ENCODE measurements around the gene ZMYND8.
"Not testable (repeated sequence)": the region's sequence is repeated elsewhere in the genome, so short reads cannot be mapped to it uniquely, and the experiment has no call there.

ZMYND8 gene

DNA sequence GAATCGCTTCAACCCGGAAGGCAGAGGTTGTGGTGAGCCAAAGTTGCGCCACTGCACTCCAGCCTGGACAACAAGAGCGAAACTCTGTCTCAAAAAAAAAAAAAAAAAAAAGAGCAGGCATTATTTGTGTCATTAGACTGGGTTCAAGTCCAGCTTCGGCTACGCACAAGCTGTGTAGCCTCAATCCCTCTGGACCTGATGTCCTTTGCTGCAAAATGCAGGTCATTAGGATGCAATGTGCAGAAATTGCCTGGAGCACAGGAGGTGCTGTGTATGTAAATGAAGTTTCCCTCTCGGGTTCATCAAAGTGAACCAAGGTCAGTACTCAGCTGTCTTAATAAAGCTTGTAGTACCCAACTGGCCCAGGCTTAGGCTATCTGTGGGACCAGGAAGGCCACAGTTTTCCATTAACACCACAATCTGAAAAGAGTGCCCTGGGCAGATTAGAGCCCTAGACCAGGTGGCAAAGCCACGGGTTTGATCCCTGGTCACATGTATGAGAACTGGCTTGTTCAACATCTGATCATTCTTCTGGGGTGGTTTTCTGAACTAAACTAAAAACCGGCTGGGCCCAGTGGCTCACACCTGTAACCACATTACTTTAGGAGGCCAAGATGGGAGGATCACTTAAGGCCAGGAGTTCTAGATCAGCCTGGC, 155.3 kb downstream of the ZMYND8 start:
- peak in 1 of 2 experiments; percentile 23 for DNase-seq

DNA sequence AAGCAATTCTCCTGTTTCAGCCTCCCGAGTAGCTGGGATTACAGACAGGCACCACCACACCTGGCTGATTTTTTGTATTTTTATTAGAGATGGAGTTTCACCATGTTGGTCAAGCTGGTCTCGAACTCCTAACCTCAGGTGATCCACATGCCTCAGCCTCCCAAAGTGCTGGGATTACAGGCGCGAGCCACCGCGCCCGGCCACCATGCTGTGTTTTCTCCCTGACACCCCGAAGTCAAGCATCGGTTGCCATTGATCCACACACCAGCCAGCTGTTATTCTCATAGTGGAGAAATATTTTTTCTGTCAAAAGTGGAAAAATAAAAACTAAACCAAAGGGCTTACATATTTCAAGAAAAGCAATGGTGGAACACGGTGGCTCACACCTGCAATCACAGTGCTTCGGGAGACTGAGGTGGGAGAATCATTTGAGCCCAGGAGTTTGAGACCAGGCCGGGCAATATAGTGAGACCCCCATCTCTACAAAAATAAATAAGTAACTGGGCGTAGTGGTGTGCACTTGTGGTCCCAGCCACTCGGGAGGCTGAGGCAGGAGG, 157.4 kb downstream of the ZMYND8 start:
- no peak for DNase-seq

DNA sequence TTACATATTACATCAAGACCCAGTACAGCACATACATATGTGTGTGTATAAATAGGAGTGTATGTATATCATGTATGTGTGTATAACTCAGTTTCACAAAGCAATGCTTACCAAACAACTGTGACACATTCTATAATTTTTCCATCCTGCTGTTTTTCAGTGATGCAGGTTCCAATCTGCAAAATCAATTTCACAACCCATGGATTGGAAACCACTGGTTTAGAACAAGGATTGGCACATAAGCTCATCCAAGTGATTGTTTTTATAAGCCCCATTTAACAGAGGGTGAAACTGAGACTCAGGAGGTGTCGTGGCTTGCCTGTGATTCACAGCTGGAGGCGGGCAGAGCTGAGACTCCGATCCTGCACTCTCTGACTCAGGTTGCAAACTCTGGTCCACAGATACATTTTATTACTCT, 158.2 kb downstream of the ZMYND8 start:
- DNase-seq, result no peak

- peak; percentile 52 to 89 for DNase-seq
These were observed 160.1 kb downstream of the ZMYND8 start for GRCh38 chr20:47196091-47197081.

GRCh38 chr20:47195573-47195972, 160.9 kb downstream of the ZMYND8 start:
- no peak for DNase-seq

GRCh38 chr20:47191956-47192355, 164.5 kb downstream of the ZMYND8 start:
- no peak for DNase-seq

DNA sequence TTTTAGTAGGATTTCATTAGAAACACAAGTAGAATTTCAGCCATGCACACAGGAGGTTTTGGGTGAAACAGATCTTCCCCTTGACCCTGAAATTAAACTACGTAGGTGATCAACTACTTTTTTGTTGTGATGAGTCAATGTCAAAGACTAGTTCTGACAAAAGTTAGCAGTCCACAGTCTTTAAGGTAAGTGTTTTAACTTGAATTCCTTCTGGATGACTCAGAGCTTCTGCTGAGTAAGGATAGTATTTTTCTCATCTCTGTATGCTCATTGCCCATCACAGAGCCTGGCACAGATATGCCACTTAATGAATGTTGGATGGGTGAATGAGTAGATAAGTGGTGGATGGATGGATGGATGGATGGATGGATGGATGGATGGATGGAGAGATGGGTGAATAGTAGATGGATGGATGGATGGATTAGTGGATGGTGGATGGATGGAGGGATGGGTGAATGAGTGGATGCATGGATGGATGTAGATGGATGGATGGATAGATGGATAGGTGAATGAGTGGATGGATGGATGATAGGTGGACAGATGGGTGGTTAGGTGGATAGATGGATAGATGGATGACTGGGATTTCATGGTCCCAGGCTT, 165.3 kb downstream of the ZMYND8 start:
- DNase-seq, result no peak

DNA sequence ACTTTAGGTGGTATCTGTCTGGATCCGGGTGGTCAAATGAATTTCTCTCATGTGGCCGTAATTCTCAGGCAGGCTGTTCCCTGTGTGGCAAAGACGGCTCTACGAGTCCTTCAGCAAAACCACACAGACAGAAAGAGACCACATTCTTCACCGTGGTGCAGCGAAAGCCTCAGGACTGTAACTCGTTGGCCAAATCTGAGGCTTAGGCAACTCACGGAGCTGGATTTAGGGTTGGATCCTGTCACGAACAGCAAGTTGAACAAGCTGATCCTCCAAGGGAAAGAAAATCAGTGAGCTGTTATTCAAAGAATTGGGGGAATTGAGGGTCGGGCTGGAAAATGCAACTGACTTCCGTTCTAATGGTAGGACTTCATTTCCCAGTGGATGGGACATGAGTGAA, 167.4 kb downstream of the ZMYND8 start:
- DNase-seq, result no peak

- DNase-seq, result no peak
These were observed 168.0 kb downstream of the ZMYND8 start for GRCh38 chr20:47188540-47188939.

DNA sequence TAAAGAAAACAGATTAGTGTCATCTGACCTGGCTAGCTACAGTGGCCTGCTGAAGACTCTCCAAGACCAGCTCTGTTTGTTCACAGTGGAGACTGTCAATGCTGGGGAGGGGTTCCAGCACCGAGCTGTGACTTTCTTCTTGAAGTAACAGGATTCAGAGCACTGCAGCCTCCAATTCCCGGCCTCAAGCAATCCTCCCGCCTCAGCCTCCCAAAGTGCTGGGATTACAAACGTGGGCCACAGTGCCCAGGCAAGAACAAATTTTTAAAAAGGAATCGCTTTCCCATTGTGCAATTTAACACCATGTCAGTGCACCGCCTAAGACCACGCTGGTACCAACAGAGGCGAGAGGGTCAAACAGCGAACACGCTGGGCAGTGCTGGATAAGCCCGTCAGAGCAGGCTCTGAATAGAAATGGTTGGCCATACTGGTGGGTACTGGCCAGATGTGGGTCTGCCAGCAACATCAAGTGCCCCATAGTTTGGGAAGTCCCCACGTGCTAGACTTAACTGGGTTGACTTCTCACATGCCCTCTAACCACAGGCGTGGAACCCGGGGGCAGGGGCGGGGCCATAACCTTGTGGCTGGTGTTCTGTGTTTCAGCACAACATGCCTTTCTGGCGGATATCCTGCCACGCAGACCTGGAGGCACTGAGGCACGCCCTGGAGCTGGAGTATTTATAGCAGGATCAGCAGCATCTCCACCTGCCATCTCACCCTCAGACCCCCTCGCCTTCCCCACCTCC, 168.9 kb downstream of the ZMYND8 start:
- no peak for DNase-seq

- no peak for DNase-seq
These were observed 173.1 kb downstream of the ZMYND8 start for GRCh38 chr20:47183367-47183766.

DNA sequence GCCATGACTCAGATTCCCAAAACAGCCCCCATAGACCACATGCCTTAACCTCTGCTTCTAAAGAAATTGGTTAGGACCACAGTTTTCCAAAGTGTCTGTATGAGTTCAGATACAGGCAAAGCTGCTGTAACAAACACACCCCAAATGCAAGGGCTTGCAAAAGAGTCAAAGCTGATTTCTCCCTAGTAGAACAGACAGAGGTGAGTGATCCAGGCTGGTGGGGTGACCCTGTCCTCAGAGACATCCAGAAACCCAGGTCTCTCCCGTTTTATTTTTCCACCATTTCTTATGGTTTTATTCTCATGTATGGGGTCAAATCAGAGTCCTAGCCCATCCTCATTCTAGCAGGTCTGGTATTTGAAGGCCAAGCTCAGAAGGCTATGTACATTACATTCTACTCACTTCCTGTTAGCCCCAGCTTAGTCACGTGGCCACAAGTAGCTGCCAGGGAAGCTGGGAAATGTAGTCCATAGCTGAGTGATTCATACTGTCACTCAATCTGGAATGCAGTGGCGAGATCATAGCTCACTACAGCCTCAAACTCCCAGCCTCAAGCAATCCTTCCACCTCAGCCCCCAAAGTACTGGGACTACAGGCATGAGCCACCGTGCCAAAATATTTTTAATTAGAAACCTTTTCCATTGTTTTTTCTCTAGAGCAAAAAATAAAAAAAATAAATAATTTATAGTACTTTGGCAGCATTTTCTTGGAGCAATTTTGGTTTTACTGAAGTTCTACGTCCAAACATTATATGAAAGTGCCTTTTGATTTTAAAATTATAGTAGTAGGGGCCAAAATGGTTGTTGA, 175.2 kb downstream of the ZMYND8 start:
- peak; percentile 7 to 64 for DNase-seq

DNA sequence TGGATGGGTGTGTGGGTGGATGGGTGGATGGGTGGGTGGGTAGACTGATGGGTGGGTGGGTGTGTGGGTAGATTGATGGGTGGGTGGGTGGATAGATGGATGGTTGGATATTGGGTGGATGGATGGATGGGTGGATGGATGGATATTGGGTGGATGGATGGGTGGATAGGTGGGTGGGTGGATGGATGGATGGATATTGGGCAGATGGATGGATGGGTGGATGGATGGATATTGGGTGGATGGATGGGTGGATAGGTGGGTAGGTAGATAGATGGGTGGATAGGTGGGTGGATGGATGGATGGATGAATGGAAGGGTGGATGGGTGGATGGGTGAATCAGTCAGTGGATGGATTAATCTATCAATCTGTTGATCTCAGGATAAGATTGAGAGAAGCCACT, 177.2 kb downstream of the ZMYND8 start:
- no peak for DNase-seq

DNA sequence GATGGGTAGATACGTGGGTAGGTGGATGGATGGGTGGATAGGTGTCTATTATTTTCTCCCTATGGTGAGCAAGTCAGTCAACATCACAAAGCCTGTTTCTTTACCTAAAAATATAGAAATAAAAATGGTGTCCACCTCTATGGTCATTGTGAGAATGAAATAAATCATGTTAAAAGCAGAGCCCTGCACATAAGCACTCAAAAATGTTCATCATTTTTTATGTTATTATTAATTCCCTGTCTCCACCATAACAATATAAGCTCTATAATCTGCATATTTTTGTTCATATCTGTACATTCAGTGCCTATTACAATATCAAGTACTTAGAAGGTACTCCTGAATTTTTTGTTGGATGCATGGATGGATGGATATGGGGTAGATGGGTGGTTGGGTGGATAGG, 177.6 kb downstream of the ZMYND8 start:
- DNase-seq, result no peak

DNA sequence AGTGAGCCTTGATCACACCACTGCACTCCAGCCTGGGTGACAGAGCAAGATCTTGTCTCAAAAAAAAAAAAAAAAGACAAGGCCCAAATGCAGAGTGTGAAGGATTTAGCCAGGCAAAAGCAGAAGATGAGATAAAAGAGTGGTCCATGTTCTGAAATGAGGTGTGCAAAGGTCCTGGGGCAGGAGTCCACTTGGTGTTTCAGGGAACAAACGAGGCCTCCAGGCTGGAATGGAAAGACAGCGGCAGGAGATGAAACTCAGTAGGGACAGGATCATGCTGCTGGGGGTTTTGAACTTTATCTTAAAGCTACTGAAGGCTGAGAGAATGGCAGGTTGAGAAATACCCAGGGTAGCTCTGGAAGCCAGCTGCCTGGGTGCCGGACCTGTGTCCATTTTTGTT, 178.2 kb downstream of the ZMYND8 start:
- no peak for DNase-seq

GRCh38 chr20:47176217-47176616, 180.3 kb downstream of the ZMYND8 start:
- not testable (repeated sequence) for DNase-seq

- no peak for DNase-seq
These were observed 181.0 kb downstream of the ZMYND8 start for GRCh38 chr20:47175493-47175892.

DNA sequence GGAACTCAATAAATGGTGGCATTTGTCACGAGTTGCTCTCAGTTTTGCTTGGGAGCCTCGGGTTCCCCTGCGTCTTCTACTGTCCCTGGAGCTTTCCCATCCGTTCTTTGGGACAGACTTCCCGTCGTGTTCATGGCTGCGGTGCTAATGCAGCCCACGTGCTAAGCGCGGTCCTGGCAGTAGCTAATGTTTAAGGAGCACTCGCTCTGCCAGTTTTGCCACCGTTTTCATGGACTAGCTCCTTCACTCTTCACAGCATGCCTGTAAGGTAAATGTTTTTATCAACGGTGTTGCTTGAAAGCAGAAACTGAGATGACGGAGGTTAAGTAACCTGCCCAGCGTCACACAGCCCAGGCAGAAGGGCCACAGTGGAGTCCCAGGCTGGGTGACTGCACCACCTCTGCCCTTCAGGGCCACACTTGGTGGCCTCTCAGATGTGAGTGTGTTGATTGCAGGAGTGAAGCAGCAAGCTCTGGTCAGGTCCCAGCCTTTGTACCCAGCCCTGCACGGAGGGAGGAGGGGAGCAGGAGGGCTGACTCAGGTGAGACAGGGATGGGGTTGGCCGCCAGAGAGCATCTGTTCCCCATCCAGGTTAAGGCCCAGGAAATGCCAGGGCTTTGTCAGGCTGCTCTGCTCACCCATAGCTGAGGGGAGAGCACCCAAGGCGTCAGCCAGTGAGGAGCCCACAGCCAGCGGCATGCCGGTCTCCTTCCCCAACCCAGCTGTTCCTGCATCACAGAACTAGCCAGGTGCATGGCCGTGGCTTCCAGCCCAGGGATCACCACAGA, 181.8 kb downstream of the ZMYND8 start:
- DNase-seq, result no peak

- DNase-seq, result peak in 1 of 2 experiments; percentile 17
These were observed 182.8 kb downstream of the ZMYND8 start for GRCh38 chr20:47173596-47174216.

- DNase-seq, result no peak
These were observed 183.9 kb downstream of the ZMYND8 start for GRCh38 chr20:47172579-47172978.

Data from NCI-H526 (cell line).